ENCODE measurements around the gene MSRB2.

The MSRB2 gene

DNA sequence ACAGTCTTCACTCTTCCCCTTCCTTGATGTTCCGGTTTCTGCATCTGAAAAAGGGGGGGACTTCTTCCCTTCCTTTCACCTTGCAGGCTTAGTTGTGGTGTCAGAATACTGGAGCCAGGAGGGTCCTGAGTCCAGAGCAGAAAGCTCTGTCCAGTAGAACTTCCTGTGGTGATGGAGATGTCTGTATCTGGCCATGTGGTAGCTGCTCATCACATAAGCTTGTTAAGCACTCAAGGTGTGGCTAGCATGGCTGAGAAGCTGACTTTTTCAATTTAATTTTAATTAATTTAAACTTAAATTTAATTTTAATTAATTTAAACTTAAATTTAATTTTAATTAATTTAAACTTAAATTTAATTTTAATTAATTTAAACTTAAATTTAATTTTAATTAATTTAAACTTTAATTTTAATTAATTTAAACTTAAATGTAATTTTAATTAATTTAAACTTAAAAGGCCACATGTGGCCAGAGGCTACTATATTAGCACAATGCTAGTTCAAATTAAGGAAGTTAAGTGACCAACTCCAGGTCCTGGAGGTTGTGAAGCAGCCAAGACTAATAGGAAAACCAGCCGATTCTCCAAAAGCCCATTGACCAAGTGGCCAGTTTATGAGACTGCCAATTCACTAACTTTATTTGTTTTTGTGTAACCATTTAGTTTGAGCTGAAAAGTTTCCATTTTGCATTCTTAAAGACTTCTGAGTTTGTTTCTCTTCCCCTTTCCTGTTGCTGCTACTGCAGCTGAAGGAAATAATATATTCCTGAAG lies 16.3 kb downstream of the MSRB2 start:
- no peak for DNase-seq (ENCODE audit: low spot score)

- no peak for DNase-seq (ENCODE audit: low spot score)
Measured at GRCh38 chr10:23114228-23114850, 19.0 kb downstream of the MSRB2 start.

- DNase-seq (ENCODE audit: low spot score), result no peak
Measured at GRCh38 chr10:23116486-23117205, 21.3 kb downstream of the MSRB2 start.

DNA sequence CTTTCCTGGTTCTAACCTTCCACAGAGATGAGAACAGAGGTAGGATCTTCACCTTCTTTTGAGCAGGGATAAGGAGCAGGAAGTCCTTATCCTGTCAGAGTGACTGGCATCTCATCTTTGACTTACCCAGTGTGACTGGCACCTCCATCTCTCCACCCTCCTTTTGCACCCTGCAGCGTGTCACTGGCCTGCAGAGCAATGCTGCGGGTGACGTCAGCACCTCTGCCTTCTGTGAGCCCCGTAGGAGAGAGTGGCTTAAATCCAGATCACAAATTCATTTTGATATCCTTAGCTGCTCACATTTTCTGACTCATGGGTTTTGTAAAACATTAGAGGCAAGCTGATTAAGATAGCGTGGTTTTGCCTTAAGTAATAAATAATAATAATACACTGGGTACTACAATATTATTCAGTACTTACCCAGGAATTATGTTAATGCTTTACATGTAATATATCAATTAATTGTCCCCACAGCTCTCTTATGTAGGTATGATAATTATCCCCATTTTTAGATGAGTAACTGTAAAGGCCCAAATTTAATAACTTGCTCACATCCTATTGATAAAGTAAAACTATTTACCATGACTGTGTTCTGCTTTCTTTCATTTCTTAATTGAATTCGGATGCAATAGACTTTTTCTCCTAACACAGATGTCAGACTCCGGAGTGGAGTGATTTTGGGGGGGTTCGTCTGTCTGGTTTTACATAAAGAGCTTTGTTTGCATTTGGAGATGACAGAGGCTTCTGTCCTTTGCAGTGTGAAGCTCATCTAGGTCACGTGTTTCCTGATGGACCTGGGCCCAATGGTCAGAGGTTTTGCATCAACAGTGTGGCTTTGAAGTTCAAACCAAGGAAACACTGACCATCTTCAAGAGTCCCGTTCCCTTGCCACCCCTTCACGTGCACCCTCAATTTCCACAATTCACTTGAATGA lies 24.9 kb downstream of the MSRB2 start:
- no peak for DNase-seq (ENCODE audit: low spot score)

DNA sequence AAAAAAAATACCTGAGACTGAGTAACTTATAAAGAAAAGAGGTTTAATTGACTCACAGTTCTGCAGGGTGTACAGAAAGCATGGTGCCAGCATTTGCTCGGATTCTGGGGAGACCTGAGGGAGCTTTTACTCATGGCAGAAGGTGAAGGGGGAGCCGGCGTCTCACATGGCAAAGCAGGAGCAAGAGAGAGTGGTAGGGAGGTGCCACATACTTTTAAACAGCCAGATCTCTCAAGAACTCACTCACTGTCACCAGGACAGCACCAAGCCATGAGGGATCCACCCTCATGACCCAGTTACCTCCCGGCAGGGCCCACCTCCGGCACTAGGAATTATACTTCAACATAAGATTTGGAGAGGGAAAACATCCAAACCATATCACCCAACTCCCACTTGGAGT lies 25.8 kb downstream of the MSRB2 start:
- no peak for DNase-seq (ENCODE audit: low spot score)

- DNase-seq (ENCODE audit: low spot score), result no peak
Measured at GRCh38 chr10:23136462-23136861, 41.1 kb downstream of the MSRB2 start.

DNA sequence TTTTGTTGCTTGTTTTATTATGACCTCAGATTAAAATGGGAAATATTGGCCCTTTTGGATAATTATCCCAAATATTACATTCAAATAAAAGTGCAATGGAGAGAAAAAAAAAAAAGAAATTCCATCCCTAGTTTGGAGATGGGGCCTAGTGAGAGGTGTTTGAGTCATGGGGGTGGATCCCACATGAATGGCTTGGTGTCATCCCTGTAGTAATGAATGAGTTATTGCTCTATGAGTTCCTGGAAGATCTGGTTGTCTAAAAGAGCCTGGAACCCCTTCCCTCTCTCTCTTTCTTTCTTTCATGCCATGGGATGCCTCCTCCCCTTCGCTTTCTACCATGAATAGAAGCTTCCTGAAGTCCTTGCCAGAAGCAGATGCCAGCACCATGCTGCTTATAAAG lies 44.3 kb downstream of the MSRB2 start:
- no peak for DNase-seq (ENCODE audit: low spot score)

DNA sequence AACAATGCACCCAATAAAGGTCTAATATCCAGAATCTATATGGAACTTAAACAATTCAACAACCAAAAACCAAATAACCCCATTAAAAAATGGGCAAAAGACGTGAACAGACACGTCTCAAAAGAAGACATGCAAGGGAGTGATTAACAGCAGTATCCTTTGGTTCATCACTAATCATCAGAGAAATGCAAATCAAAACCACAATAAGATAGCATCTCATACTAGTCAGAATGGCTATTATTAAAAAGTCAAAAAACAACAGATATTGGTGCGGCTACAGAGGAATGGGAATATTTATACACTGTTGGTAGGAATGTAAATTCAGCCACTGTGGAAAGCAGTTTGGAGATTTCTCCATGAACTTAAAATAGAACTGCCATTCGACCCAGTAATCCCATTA lies 46.6 kb downstream of the MSRB2 start:
- no peak for DNase-seq (ENCODE audit: low spot score)

DNA sequence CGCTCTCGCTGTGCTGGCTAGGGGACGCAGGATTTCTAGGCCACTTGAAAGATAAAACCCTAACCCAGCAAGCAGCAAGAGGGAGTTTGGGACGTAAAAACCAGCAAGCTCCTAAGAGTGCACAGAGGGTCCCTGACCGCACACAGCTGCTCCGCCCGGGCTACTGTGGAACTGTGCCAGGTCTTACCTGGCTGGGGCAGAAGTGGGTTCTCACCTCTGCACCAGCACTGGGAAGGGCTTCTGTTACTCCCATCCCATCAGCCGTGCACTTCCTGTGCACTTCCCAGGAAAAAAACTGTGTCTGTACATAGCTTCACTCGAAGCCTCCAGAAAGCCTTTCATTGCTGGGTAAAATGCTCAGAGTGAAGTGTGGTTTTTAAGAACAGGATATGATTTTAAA lies 50.9 kb downstream of the MSRB2 start:
- no peak for DNase-seq (ENCODE audit: low spot score)

GRCh38 chr10:23147035-23147434 lies 51.7 kb downstream of the MSRB2 start:
- DNase-seq (ENCODE audit: low spot score), result no peak

- DNase-seq (ENCODE audit: low spot score), result no peak
Measured at GRCh38 chr10:23148214-23148613, 52.8 kb downstream of the MSRB2 start.

DNA sequence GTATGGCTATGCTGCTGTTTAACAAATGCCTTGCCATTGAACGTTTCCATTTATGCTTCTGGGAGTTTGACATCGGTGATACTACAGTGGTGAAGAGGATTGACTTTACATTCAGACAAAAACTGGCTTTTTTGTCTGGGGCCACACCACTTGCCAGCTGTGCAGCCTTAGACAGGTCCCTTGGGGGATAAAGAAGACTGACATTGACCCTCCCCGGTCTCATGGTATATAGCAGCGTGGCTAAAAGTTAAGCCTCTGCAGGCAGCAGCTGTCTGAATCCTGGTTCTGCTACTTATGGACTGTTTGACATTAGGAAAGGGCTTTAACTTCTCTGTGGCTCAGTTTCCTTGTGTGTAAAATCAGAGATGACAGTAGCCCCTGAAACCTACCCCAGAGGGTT lies 54.7 kb downstream of the MSRB2 start:
- no peak for DNase-seq (ENCODE audit: low spot score)

DNA sequence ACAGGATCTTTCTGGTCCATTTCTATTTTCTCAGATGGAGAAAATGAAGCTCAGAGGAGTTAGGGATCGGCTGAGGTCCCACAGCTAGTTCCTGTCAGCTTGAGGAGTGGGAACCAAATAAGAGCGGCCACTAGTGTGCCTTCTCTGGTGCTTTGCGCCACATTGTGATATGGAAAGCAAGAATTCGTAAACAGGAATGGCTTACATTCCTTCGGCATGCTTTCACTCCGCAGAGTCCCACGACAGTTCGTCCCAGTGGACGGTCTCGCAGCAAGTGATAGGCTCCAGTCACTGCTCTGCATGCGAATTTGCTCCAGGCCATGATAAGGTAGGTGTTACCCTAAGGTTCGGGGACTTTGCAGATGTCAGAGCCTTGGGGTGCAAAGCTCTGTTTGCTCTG lies 55.2 kb downstream of the MSRB2 start:
- no peak for DNase-seq (ENCODE audit: low spot score)

DNA sequence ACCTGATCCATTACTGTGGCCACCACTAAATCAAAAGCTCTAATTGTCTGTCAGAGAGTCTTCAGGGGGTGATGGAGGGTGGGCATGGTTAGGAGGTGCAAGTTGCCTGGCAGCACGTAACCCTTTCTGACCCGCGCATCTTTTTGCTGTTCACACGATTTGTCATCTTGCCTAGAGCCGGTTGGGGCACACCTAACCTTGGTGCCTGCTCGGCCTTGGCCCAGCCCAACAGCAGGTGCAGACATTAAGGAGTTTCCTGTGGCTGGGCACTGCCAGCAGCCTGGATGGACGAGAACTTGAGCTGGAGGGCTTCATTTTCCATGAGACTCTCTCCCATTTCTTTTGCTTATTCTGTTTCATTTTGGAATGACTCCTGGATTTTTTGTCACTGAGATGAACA lies 55.7 kb downstream of the MSRB2 start:
- DNase-seq (ENCODE audit: low spot score), result no peak

DNA sequence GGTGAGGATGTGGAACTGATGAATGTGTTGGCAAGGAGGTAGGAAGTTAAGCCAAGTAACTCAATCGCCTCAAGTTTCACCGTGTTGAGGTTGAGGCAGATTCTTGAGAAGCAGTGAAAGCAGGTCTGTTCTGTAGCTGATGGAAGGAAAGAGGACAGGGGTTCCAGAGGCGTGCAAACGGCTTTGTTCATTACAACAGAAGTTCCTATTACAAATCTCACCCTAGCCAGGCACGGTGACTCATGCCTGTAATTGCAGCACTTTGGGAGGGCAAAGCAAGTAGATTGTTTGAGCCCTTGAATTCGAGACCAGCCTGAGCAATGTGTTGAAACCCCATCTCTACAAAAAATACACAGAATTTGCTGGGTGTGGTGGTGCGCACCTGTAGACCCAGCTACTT lies 59.8 kb downstream of the MSRB2 start:
- DNase-seq (ENCODE audit: low spot score), result no peak

- DNase-seq (ENCODE audit: low spot score), result no peak
Measured at GRCh38 chr10:23156447-23157150, 61.2 kb downstream of the MSRB2 start.

DNA sequence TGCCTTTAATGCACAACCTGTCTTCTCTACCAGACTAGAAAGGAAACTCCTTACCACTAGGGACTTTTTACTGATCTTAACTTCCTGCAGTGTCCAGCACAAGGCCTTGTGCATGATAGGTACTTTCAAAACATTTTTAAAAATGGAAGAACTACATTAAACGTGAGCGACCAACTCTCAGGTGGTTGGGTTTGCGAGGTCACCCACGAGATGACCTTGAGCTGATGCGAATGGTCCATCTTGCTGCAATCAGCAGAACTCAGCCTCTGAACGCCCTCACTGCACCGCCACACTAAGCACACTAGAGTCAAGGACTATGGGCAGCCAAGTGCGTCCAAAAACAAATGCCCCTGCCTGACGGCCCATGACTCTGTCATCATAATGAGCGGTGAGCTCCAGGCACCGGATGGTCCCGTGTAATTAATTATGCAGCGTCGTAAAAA lies 61.9 kb downstream of the MSRB2 start:
- no peak for DNase-seq (ENCODE audit: low spot score)

GRCh38 chr10:23157691-23158369 lies 62.5 kb downstream of the MSRB2 start:
- DNase-seq (ENCODE audit: low spot score), result peak; percentile 28

DNA sequence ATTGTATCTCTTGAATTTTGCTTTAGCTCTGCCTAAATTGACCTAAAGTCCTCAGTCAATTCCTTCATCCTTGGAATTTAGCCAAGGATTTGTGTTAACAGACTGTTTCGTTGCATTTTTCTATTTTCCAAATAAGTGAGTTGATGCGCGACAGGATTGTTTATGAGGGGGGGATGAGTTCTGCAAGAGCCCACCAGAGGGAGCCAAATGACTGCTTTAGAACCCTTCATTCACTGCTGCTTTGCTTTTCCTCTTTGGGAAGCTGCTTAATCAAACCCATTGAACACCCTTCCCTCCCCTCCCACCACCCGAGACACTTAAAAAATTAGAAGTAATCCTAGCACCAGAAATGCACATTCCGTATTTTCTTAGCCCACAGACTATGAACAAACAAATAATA lies 63.0 kb downstream of the MSRB2 start:
- peak; percentile 50 for DNase-seq (ENCODE audit: low spot score)

DNA sequence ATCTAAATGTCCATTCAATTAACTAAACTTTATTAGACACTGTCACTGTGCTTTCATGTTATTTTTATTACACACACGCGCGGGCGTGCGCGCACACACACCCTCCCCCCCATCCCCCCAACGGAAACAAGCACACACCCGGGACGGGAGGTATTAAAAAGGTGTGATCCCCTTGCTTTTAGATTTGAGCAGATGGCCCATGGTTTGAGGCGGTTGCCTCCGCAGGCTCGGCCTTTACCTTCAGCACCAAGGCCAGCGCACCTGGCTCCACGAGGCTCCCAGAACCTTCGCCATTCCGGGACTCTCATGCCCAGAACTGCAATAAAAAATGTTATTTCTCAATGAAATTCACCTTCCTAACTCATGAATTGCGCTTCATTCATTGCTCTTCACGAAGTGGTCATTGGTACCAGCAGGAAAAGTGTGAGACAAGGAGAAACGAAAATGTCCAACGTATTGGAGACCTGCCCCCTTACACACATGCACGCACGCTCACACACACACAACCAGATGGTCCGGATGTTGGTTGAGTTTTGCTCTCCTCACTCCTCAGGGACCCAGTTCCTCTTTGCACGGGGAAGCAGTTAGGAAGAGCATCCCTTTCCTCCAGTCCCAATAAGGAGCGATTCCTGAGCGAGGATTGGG lies 76.0 kb downstream of the MSRB2 start:
- no peak for DNase-seq (ENCODE audit: low spot score)
